ENCODE results near the gene PCK1.

Gene PCK1

DNA sequence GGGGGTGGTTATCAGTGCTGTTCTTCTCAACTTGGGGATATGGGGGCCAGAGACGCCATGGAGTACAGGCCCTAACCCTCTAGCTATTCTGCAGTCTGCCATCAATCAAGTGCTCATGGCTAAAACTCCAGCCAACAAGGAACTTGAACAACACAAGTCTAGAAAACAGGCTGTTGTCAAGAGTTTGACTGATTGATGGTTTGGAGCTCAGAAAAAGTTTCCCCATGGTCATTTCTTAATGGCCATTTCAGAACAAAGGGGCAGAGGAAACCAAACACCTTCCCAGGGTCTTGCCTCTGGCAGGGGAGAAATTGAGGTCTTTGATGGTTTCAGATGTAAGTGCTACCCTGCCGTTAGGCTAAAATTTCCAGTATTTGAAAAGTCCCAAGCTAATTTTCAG lies 15.1 kb downstream of the PCK1 start:
- peaks cover 13% of the 10 kb centered on the region for H3K27me3 Mint-ChIP-seq
- H3K4me3 Mint-ChIP-seq: no peak overlapping the region
- no peaks in the 10 kb centered on the region for H3K9me3 Mint-ChIP-seq (ENCODE audit: low read depth)
- H3K36me3 Mint-ChIP-seq: peaks cover 2% of the 10 kb centered on the region
- H3K27ac Mint-ChIP-seq: no peak overlapping the region
- no peaks in the 10 kb centered on the region for H3K4me1 Mint-ChIP-seq (ENCODE audit: low read depth)

DNA sequence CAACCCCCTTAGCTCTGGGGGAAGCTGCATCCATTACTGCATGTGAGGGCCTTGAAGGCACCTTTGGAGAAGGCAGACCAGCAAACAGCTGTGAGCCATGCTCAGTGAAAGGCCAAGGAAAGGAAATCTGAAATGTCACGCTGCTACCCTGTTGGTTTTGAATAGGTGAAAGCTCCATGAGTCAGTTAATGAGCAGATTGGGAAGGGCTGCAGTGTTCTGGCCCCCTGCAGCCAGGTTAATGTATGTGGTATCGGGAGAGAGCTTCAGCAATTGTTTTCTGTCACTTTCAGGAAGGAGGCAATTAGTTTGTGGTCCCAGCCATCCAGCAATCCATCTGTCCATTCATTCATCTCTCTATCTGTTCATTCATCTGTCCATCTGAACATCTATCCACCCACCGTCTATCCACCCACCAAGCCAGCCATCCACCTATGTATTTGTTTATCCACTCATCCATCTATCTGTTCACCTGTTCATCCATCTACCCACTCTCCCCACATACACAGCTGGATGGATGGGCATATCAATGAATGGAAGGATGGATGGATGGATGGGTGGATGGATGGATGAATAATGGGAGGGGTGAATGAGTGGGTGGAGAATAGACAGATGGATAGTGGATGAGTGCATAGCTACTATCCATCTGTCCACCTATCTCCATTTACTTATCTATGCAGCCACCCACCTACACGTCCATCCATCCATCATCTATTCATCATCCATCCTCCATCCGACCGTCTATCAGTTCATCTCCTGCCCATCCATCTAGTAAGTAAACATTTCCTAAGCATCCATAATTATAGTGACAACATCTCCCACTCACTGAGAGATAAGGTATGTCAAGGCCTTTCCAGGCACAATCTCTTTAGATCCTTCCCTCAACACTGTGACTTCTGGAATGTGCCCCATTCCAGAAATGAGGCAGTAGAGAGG lies 16.0 kb downstream of the PCK1 start:
- H3K27ac Mint-ChIP-seq: no peak overlapping the region
- no peaks in the 10 kb centered on the region for H3K36me3 Mint-ChIP-seq
- H3K4me1 Mint-ChIP-seq (ENCODE audit: low read depth): no peaks in the 10 kb centered on the region
- H3K9me3 Mint-ChIP-seq (ENCODE audit: low read depth): no peaks in the 10 kb centered on the region
- H3K27me3 Mint-ChIP-seq: peaks cover 14% of the 10 kb centered on the region
- H3K4me3 Mint-ChIP-seq: no peak overlapping the region

GRCh38 chr20:57577679-57578475 lies 17.0 kb downstream of the PCK1 start:
- Mint-ChIP-seq H3K4me1 (ENCODE audit: low read depth) (no peaks in the 10 kb centered on the region), H3K9me3 (ENCODE audit: low read depth) (no peaks in the 10 kb centered on the region), H3K27ac (no peak overlapping the region), H3K27me3 (peaks cover 19% of the 10 kb centered on the region), H3K4me3 (no peak overlapping the region), H3K36me3 (no peaks in the 10 kb centered on the region)

DNA sequence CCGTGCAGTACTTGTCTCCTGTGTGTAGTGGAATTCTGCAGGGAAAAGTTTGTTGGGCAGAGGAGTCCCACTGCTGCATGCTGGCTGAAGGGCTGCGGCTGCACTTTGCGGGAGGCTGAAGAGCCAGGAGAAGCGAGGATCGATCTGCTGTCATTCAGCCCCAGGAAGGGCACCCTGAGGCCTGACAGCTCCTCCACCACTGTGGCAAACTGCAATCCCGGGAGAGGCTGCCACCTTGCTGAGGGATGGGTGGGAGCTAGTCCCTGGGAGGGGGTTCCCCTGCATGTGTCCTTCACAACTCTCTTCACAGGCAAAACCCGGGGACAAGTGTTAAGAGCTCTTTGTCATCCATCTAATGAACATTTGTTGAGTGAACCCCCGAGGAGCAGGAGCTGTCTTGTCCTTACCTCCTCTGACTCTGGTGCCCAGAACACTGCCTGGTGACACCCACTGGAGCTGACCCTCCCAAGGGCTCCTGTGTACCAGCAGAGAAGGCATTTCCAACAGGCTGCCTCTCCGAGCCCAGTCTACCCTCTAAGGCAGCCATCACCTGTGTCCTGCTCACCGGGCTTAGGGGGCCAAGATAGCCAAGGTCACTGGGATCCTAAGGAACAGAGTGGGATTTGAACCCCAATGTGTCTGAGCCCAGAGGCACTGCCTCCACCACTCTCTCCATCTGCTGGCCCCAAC lies 17.7 kb downstream of the PCK1 start:
- Mint-ChIP-seq H3K27ac (no peak overlapping the region), H3K4me3 (no peak overlapping the region), H3K27me3 (peaks cover 23% of the 10 kb centered on the region), H3K9me3 (ENCODE audit: low read depth) (no peaks in the 10 kb centered on the region), H3K4me1 (ENCODE audit: low read depth) (no peaks in the 10 kb centered on the region), H3K36me3 (no peaks in the 10 kb centered on the region)

GRCh38 chr20:57579331-57579897 lies 18.5 kb downstream of the PCK1 start:
- peaks cover 24% of the 10 kb centered on the region for H3K27me3 Mint-ChIP-seq
- H3K36me3 Mint-ChIP-seq: no peaks in the 10 kb centered on the region
- no peak overlapping the region for H3K27ac Mint-ChIP-seq
- H3K4me1 Mint-ChIP-seq (ENCODE audit: low read depth): no peaks in the 10 kb centered on the region
- no peaks in the 10 kb centered on the region for H3K9me3 Mint-ChIP-seq (ENCODE audit: low read depth)
- H3K4me3 Mint-ChIP-seq: no peak overlapping the region

DNA sequence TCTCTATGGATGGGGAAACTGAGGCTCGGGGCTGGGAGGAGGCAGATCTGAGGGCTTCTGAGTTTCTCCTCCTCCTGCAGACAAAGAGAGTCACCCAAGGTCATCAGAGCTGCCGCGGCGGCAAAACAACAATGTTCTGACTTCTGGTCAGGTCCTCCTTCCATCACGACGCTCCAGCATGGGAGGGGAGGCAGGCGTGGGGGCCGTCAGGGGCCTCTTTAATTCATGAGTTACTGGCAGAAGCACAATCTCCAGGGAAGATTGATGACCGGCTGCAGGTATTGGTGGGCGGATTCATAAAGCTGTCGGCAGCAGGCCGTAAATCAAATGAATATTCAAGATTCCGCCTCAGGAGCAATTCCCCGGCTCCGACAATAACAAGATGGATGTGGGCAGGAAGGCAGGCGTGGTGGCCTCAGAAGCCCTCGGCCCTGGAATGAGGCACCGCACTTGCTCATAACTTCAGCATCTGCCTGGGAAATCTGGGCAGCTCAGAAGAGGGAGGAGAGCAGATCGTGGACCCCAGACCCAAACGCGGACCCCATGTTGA lies 19.1 kb downstream of the PCK1 start:
- H3K27me3 Mint-ChIP-seq: peaks cover 27% of the 10 kb centered on the region
- no peaks in the 10 kb centered on the region for H3K4me1 Mint-ChIP-seq (ENCODE audit: low read depth)
- no peak overlapping the region for H3K4me3 Mint-ChIP-seq

DNA sequence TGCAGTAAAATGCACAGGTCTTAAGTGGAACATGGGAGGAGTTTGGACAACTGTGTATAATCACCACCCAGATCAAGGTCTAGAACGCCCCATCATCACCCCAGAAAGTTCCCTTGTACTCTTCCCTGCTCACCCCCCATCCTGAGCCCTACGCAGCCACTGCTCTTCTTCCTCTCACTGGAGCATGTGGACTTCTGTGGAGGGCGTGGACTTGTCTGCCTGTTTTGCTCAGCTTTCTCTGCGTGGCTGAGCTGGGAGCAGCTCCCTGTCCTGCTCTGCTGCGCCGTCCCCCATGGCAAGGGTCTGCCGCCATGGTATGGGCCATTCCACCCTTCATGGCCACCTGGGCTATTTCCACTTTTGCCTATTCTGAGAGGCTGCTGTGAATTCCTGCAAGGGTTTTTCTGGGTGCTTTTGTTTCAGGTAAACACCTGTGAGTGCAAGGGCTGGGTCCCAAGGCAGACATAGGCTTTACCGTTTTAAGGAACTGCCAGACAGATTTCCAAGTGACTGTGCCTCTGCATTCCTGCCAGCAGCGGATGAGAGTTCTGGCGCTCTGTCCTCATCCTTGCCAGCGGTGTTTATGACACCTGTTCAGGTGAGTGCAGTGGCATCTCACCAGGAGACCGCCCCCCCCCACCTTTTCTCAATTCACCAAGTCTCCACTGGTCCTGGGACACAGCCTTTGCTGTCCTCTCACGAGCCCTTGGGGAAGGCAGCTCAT lies 19.7 kb downstream of the PCK1 start:
- no peak overlapping the region for H3K27ac Mint-ChIP-seq
- no peak overlapping the region for H3K4me3 Mint-ChIP-seq
- peaks cover 30% of the 10 kb centered on the region for H3K27me3 Mint-ChIP-seq
- H3K9me3 Mint-ChIP-seq (ENCODE audit: low read depth): no peaks in the 10 kb centered on the region
- no peaks in the 10 kb centered on the region for H3K4me1 Mint-ChIP-seq (ENCODE audit: low read depth)
- no peaks in the 10 kb centered on the region for H3K36me3 Mint-ChIP-seq

More for the DNA sequence above, 19.1 kb downstream of the PCK1 start:
- Mint-ChIP-seq H3K36me3 (no peaks in the 10 kb centered on the region), H3K9me3 (ENCODE audit: low read depth) (no peaks in the 10 kb centered on the region), H3K27ac (no peak overlapping the region)

GRCh38 chr20:57581202-57582028 lies 20.5 kb downstream of the PCK1 start:
- Mint-ChIP-seq H3K27me3 (peaks cover 30% of the 10 kb centered on the region), H3K27ac (no peak overlapping the region)

DNA sequence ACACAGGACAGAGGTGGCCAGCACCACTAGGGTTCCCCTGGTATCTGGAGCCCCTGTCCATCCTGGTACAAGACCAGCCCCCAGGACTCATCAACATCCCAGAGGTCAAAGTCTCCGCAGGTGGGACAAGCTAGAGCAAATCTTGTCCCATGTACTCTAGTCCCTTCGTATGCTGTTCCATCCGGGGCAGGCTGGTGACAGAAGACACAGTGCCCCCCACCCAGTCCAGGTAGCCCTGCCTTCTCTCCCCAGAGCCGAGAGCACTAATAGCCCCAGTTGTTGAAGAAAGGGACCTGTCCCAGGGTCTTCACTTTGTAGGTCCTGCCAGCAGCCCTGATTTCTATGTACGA lies 21.1 kb downstream of the PCK1 start:
- Mint-ChIP-seq H3K9me3 (ENCODE audit: low read depth) (no peaks in the 10 kb centered on the region), H3K36me3 (no peaks in the 10 kb centered on the region), H3K27ac (no peak overlapping the region), H3K27me3 (peaks cover 30% of the 10 kb centered on the region), H3K4me1 (ENCODE audit: low read depth) (no peaks in the 10 kb centered on the region), H3K4me3 (no peak overlapping the region)

More at GRCh38 chr20:57581202-57582028, 20.5 kb downstream of the PCK1 start:
- H3K9me3 Mint-ChIP-seq (ENCODE audit: low read depth): no peaks in the 10 kb centered on the region
- H3K4me1 Mint-ChIP-seq (ENCODE audit: low read depth): no peaks in the 10 kb centered on the region
- no peak overlapping the region for H3K4me3 Mint-ChIP-seq
- H3K36me3 Mint-ChIP-seq: no peaks in the 10 kb centered on the region

DNA sequence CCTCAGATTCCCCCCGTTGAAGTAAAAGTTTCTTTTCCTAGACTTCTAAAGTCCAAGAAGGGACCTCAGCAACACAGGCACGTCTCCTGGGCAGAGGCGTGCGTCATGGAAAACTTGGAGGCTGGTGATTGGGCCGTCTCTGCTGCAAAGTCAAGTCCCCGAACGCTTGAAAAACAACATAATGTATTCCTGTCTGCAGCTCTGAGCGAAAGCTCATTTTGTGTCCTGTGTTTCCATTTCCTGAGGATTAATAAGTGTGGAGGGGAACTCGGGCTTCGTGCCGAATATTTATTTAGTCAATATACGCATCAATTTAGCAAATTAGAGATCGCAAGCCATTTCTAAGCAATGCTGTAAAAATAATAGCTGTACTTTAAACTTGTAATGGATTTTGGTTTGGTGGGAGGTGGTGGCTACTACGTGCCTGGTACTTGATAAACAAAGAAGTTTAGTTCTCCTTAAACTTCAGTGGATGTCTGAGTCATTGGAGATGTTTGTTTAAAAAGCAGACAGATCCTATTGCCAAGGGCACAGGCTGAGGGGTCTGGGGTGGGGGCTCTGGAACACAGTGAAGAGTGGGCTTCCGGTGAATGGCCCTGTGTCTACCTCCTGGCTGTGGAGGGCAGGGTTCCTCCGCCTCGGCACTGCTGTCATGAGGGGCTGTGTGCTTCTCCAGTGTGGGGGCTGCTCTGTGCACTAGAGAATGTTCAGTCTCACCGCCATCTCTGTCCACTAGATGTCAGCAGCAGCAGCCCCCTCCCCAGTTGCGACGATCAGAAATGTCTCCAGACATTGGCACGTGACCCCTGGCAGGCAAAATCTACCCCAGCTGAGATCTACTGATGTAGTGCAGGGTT lies 21.8 kb downstream of the PCK1 start:
- Mint-ChIP-seq H3K4me3 (no peak overlapping the region), H3K36me3 (no peaks in the 10 kb centered on the region), H3K27me3 (peaks cover 30% of the 10 kb centered on the region), H3K4me1 (ENCODE audit: low read depth) (no peaks in the 10 kb centered on the region), H3K9me3 (ENCODE audit: low read depth) (no peaks in the 10 kb centered on the region), H3K27ac (no peak overlapping the region)

DNA sequence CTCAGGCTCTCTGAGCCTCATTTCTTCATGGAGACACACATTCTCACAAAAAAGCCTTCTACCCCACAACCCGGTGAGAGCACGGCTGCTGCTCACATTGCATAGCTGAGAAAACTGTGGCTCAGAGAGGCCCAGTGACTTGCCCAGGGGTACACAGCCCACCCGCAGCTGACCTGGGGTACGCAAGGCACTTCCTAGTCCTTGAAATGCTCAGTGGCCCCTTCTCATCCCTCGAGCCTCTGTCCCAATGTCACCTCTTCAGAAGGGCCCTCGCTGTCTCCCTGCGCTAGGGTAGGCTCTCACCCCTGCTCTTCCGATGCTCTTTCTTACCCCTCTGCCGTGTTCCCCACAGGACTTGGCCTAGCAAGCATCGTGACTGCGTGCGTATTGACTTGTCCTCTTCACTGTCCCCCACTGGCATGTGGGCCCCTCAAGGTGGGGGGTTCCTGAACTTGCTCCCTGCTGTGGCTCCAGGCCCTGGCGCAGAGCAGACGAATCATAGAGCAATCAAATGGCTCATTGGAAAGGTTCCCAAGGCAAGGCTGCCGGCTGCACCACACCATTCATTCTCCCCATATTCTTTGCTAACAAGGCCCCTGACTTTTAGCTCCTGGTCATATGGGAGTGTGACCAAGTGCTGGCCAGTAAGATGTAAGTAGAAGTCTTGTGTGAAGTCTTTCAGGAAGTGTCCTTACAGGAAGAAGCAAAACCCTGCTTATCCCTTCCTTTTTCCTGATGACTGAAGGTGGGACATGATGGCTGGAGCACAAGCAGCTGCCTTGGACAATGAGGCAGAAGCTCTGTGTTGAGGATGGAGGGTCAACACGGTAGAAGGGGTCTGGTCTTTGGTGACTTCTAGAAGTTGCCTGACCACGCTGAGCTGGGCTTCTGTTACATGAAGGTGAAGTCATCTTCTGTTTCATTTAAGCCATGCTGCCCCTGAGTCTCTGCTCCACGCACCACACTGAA lies 22.7 kb downstream of the PCK1 start:
- H3K36me3 Mint-ChIP-seq: no peaks in the 10 kb centered on the region
- peaks cover 30% of the 10 kb centered on the region for H3K27me3 Mint-ChIP-seq
- no peaks in the 10 kb centered on the region for H3K4me1 Mint-ChIP-seq (ENCODE audit: low read depth)
- no peak overlapping the region for H3K4me3 Mint-ChIP-seq
- no peak overlapping the region for H3K27ac Mint-ChIP-seq
- H3K9me3 Mint-ChIP-seq (ENCODE audit: low read depth): no peaks in the 10 kb centered on the region

Measured in activated naive CD8-positive, alpha-beta T cell (primary cell).